ENCODE results near the gene MTG2.

MTG2 gene

DNA sequence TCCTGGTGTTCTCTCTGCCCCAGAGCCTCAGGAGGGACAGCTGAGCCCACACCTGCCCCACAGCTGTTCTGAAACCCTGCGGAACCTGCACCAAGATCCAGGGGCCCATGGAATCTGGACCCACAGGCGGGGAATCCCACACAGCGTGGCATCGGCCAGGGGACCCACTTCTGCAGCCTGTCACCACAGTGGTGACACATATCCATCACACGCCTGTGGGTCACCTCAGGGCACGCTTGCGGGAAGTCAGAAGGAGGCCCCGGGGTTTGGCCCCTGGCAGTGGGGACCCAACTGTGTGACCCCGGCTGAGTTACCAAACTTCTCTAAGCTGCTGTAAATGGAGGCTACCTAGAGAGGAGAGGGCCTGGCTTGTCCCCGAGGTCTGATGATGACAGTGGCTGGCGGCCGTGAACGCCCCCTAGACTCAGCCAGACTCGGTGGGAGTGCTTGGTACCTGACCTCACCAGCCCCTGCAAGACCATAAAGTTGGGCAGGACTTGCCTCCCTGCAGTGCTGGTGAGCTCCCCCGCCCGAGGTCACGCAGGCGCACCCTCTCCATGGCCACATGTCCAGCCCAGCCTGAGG is 39.5 kb downstream of the MTG2 start:
- TF ChIP-seq, protein P1, sequence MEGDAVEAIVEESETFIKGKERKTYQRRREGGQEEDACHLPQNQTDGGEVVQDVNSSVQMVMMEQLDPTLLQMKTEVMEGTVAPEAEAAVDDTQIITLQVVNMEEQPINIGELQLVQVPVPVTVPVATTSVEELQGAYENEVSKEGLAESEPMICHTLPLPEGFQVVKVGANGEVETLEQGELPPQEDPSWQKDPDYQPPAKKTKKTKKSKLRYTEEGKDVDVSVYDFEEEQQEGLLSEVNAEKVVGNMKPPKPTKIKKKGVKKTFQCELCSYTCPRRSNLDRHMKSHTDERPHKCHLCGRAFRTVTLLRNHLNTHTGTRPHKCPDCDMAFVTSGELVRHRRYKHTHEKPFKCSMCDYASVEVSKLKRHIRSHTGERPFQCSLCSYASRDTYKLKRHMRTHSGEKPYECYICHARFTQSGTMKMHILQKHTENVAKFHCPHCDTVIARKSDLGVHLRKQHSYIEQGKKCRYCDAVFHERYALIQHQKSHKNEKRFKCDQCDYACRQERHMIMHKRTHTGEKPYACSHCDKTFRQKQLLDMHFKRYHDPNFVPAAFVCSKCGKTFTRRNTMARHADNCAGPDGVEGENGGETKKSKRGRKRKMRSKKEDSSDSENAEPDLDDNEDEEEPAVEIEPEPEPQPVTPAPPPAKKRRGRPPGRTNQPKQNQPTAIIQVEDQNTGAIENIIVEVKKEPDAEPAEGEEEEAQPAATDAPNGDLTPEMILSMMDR (conservative IDR thresholded peaks at IDR 0.05; ENCODE audit: low read depth, low read length) = no peak
- H3K4me3 ChIP-seq (ENCODE audit: low read length) = no peak overlapping the region
- no peak for DNase-seq (ENCODE audit: low read depth)

DNA sequence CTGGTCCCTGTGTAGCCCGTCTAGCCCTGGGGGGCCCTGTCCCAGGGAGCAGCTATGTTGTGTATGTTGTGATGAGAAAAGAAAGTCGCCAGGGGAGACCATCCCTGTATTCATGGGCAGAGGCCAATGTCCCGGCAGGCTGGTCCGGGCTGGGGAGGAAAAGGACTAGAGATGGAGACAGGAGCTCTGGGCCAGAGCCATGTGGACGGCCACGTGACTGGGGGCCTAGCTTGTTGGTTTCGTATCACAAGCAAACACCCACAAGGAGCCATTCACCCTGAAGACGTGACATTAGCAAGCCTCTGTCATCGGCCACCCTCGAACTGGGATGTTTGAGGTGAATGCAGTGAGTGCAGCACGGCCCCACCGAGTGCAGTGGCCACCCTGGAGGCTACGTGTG is 40.1 kb downstream of the MTG2 start:
- TF ChIP-seq, protein P1 (conservative IDR thresholded peaks at IDR 0.05; ENCODE audit: low read depth, low read length) = no peak
- no peak overlapping the region for H3K4me3 ChIP-seq (ENCODE audit: low read length)
- no peak for DNase-seq (ENCODE audit: low read depth)

DNA sequence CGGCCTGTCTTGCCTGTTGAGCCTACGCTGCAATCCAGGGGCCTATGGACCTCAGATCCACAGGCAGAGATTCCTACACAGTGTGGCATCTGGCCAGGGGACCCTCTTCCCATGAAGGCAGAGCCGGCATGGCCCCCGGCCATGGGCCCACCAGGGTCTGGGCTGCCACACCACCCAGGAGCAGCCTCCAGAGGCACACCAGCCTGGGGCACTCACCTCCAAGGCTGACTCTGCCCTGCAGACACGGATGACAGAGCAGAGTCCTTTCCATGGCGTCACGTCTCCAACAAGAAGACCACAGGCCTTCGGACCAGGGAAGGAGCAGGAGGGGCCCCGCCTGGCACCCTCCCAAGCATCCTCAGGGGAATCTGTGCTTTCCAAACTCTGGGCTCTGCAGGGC is 40.7 kb downstream of the MTG2 start:
- TF ChIP-seq, protein P1 (conservative IDR thresholded peaks at IDR 0.05; ENCODE audit: low read depth, low read length) = no peak
- no peak for DNase-seq (ENCODE audit: low read depth)
- no peak overlapping the region for H3K4me3 ChIP-seq (ENCODE audit: low read length)

DNA sequence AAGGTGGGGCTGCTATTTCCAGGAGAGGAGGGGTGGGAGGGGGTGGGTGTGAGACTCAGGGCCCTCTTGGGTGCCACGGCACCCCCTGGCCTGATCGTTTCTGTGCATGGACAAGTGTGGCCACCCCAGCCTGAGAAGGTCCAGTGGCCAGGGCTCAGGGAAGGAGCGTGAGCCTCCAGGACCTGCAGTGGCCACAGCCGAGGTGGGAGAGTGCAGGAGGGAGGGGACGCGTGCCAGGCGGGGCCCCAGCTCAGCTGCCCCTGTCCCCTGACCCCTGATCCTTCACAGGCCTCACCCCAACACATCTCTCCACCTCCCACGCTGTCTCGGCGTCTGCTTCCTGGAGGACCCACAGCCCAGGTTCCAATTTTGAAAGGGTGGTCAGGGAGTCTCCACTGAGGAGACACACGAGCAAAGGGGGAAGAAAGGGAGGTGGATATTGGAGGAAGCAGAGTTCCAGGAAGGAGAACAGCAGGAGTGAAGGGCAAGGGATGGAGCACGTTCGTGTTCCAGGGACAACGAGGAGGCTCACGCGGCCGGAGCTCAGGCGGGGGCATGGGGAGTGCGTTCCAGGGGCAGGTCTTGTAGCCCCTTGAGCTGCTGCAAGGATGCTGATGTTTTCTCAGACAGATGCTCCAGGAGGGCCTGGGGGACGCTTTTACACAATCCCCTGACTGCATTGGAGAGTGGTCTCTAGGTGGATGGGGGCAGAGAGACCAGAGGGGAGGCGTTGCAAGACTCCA is 41.5 kb downstream of the MTG2 start:
- DNase-seq (ENCODE audit: low read depth) = no peak
- no peak overlapping the region for H3K4me3 ChIP-seq (ENCODE audit: low read length)
- TF ChIP-seq, protein P1 (conservative IDR thresholded peaks at IDR 0.05; ENCODE audit: low read depth, low read length) = no peak

DNA sequence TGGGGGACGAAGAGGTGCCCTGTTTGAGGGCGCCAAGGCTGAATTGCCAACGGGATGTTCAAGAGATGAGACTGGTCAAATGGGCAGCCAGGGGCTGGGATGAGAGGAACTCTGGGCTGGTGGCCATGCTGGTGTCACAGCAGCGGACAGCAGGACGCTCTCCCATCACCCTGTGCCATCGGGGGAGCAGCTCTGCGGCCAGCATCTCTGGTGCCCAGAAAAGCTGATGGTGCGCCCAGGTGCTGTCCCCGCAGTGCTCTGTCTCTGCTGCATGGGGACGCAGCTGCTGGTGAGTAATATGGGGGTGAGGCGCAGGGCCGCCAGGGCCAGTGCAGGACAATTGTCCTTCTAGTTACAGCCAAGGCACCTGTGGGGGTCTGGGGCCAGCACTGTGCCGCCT is 42.2 kb downstream of the MTG2 start:
- TF ChIP-seq, protein P1 (conservative IDR thresholded peaks at IDR 0.05; ENCODE audit: low read depth, low read length) = no peak
- H3K4me3 ChIP-seq (ENCODE audit: low read length) = no peak overlapping the region
- no peak for DNase-seq (ENCODE audit: low read depth)

DNA sequence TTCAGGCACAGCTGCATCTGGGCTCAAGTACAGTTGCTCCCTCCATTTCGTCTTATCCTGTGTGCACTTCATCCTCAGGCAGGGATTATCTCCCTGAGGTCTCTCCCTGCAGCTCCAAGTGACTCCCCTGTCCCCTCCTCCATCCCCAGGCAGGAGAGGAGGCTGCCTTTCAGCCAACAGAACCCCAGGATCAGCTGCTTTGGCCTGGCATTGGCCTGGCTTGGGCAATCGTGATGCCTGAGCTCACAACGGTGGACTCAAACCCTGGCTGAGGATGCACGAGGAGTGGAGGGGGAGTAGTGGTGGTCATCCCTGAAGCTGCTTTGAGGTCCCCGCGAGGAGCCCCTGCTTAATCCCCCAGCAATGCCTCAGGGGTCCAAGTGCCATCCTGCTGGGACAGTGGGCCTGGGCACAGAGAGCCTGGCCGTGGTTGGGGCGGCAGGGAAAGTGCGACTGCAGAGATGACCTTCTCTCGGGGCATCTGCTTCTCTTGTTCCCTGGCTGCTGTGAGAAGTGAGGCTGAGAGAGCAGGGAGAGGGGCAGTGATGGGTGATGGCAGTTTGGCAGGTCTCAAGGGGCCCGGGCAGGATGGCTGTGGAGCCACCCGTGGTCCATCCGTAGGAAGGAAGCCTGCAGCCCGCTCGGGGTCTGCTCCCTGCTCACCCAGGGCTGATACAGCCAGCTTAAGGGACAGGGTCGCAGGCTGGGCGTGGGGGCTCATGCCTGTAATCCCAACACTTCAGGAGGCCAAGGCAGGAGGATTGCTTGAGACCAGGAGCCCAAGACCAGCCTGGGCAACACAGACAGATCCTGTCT is 43.2 kb downstream of the MTG2 start:
- DNase-seq (ENCODE audit: low read depth) = no peak
- H3K4me3 ChIP-seq (ENCODE audit: low read length) = no peak overlapping the region
- TF ChIP-seq, protein P1 (conservative IDR thresholded peaks at IDR 0.05; ENCODE audit: low read depth, low read length) = no peak

Measured in retinal pigment epithelial cell (primary cell).